ENCODE data around the gene CEP85L. TPM values are rescaled to one million over a fixed set of nuclear protein-coding genes. Genes with fewer than 3 reads are reported as not detected.

CEP85L gene
- total RNA-seq, 1 experiment from 2014 or later: 4.9 TPM

DNA sequence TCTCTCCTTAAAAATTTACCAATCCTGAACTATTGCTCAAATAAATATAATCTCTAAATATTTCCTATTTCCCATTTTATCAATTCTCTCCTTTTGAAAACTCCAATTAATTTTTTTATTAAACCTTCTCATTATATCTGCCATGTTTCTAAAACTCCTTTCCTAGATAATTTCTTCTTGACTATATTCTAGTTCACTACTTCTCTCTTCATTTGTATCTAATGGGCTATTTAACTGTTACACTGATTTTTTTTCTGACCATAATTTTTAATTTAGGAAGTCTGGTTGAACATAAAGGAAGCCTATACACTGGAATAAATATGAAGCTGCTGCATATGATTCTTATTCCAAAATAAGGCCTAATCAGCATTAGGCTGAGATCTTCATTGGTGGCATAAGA is 199.6 kb downstream of the CEP85L start:
- Histone ChIP-seq H3K27ac (ENCODE audit: low read depth, low read length) (no peak overlapping the region), H3K36me3 (ENCODE audit: control insufficient read depth in 1 of 2, insufficient read depth in 2 of 2, low read length in 2 of 2) (no peaks in the 10 kb centered on the region), H3K79me2 (ENCODE audit: insufficient read depth, low read length) (no peaks in the 10 kb centered on the region), H4K20me1 (ENCODE audit: insufficient read depth) (no peaks in the 10 kb centered on the region), H3K4me3 (replicated peaks in 1 of 2; ENCODE audit: low read depth in 1 of 2, low read length in 2 of 2) (no peak overlapping the region), H3K27me3 (ENCODE audit: insufficient read depth, low read length) (no peaks in the 10 kb centered on the region), H3K4me1 (ENCODE audit: control insufficient read depth in 1 of 2, insufficient read depth in 2 of 2, low read length in 2 of 2) (no peaks in the 10 kb centered on the region), H2AFZ (ENCODE audit: low read depth, low read length, poor library complexity, severe bottlenecking) (no peak overlapping the region), H3K9ac (ENCODE audit: low read length) (no peak overlapping the region), H3K9me3 (ENCODE audit: control insufficient read depth in 1 of 2, insufficient read depth in 1 of 2, low read depth in 1 of 2, low read length in 2 of 2) (no peaks in the 10 kb centered on the region; a peak in 1 of 4 replicates), H3K4me2 (ENCODE audit: low read length) (no peak overlapping the region), H3K9me2 (ENCODE audit: insufficient read depth) (no peaks in the 10 kb centered on the region)
- TF ChIP-seq, protein P1, sequence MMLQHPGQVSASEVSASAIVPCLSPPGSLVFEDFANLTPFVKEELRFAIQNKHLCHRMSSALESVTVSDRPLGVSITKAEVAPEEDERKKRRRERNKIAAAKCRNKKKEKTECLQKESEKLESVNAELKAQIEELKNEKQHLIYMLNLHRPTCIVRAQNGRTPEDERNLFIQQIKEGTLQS (IDR thresholded peaks at IDR 0.05): no peak
- TF ChIP-seq CEBPB (IDR thresholded peaks at IDR 0.05; ENCODE audit: low read depth) (no peak), CBX3 (IDR thresholded peaks at IDR 0.05; ENCODE audit: low read depth) (no peak), RAD21 (IDR thresholded peaks at IDR 0.05; ENCODE audit: low read depth) (no peak), SRF (IDR thresholded peaks at IDR 0.05; ENCODE audit: low read depth) (no peak), EGR1 (IDR thresholded peaks at IDR 0.05; ENCODE audit: low read depth) (no peak), SP1 (IDR thresholded peaks at IDR 0.05; ENCODE audit: low read depth) (no peak), POLR2AphosphoS5 (IDR thresholded peaks at IDR 0.05; ENCODE audit: low read depth, low read length) (no peak)
- TF ChIP-seq, protein P2, sequence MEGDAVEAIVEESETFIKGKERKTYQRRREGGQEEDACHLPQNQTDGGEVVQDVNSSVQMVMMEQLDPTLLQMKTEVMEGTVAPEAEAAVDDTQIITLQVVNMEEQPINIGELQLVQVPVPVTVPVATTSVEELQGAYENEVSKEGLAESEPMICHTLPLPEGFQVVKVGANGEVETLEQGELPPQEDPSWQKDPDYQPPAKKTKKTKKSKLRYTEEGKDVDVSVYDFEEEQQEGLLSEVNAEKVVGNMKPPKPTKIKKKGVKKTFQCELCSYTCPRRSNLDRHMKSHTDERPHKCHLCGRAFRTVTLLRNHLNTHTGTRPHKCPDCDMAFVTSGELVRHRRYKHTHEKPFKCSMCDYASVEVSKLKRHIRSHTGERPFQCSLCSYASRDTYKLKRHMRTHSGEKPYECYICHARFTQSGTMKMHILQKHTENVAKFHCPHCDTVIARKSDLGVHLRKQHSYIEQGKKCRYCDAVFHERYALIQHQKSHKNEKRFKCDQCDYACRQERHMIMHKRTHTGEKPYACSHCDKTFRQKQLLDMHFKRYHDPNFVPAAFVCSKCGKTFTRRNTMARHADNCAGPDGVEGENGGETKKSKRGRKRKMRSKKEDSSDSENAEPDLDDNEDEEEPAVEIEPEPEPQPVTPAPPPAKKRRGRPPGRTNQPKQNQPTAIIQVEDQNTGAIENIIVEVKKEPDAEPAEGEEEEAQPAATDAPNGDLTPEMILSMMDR (IDR thresholded peaks at IDR 0.05 in 2 of 3, conservative IDR thresholded peaks at IDR 0.05 in 1 of 3; ENCODE audit: borderline replicate concordance in 1 of 3, insufficient read depth in 1 of 3, low read depth in 2 of 3, low read length in 2 of 3): no peak
- DNase-seq (ENCODE audit: low read depth, low spot score) (no peak), ATAC-seq (no peak)
- POLR2A ChIA-PET: no interaction called here
- intact Hi-C loops (cut with micrococcal nuclease): no loop called here
- RAD21 ChIA-PET (ENCODE audit: low non-redundant PET in 1 of 2, low total read pairs in 2 of 2, uncharacterized antibody in 2 of 2, unreplicated experiment in 2 of 2): no interaction called here
- CTCF ChIA-PET: no interaction called here
- no TSS peak for BruUV-seq (replicated peaks)

DNA sequence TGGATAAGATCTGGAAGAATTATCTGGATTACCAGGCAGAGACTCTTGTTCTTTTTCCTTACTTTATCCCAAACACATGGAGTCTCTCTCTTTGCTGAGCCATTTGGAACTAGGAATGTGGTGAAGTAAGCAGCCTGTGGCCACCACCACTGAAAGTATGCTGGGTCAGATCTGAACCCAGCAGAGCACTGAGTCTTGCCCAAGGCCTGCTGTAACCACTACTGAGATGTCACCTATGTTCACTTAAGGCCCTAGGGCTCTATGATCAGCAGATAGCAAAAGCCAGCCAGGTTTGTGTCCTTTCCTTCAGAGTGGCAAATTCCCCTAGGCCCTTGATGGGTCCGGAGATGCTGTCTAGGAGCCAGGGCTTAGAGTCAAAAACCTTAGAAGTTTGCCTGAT is 206.6 kb downstream of the CEP85L start:
- Histone ChIP-seq H3K4me3 (replicated peaks in 1 of 2; ENCODE audit: low read depth in 1 of 2, low read length in 2 of 2) (no peak overlapping the region), H3K9ac (ENCODE audit: low read length) (no peak overlapping the region), H4K20me1 (ENCODE audit: insufficient read depth) (no peaks in the 10 kb centered on the region), H3K27ac (ENCODE audit: low read depth, low read length) (no peak overlapping the region), H3K27me3 (ENCODE audit: insufficient read depth, low read length) (no peaks in the 10 kb centered on the region), H3K4me2 (ENCODE audit: low read length) (no peak overlapping the region), H2AFZ (ENCODE audit: low read depth, low read length, poor library complexity, severe bottlenecking) (no peak overlapping the region), H3K9me3 (ENCODE audit: control insufficient read depth in 1 of 2, insufficient read depth in 1 of 2, low read depth in 1 of 2, low read length in 2 of 2) (no peaks in the 10 kb centered on the region; a peak in 1 of 4 replicates), H3K36me3 (ENCODE audit: control insufficient read depth in 1 of 2, insufficient read depth in 2 of 2, low read length in 2 of 2) (no peaks in the 10 kb centered on the region), H3K9me2 (ENCODE audit: insufficient read depth) (no peaks in the 10 kb centered on the region), H3K79me2 (ENCODE audit: insufficient read depth, low read length) (no peaks in the 10 kb centered on the region), H3K4me1 (ENCODE audit: control insufficient read depth in 1 of 2, insufficient read depth in 2 of 2, low read length in 2 of 2) (no peaks in the 10 kb centered on the region)
- CTCF ChIA-PET: no interaction called here
- ATAC-seq: no peak
- intact Hi-C loops (cut with micrococcal nuclease): no loop called here
- DNase-seq (ENCODE audit: low read depth, low spot score): no peak
- RAD21 ChIA-PET (ENCODE audit: low non-redundant PET in 1 of 2, low total read pairs in 2 of 2, uncharacterized antibody in 2 of 2, unreplicated experiment in 2 of 2): no interaction called here
- POLR2A ChIA-PET: no interaction called here
- no TSS peak for BruUV-seq (replicated peaks)
- TF ChIP-seq CEBPB (IDR thresholded peaks at IDR 0.05; ENCODE audit: low read depth) (no peak), POLR2AphosphoS5 (IDR thresholded peaks at IDR 0.05; ENCODE audit: low read depth, low read length) (no peak), YY1 (IDR thresholded peaks at IDR 0.05; ENCODE audit: extremely low read depth, insufficient replicate concordance, low read depth, low read length) (no peak), EZH2 (IDR thresholded peaks at IDR 0.05) (no peak), ELF1 (IDR thresholded peaks at IDR 0.05; ENCODE audit: borderline replicate concordance, low read depth) (no peak), ZFX (IDR thresholded peaks at IDR 0.05) (no peak), ZNF274 (IDR thresholded peaks at IDR 0.05; ENCODE audit: low read depth, low read length) (no peak), SRF (IDR thresholded peaks at IDR 0.05; ENCODE audit: low read depth) (no peak)
- TF ChIP-seq, protein P1 (IDR thresholded peaks at IDR 0.05): no peak
- TF ChIP-seq, protein P3, sequence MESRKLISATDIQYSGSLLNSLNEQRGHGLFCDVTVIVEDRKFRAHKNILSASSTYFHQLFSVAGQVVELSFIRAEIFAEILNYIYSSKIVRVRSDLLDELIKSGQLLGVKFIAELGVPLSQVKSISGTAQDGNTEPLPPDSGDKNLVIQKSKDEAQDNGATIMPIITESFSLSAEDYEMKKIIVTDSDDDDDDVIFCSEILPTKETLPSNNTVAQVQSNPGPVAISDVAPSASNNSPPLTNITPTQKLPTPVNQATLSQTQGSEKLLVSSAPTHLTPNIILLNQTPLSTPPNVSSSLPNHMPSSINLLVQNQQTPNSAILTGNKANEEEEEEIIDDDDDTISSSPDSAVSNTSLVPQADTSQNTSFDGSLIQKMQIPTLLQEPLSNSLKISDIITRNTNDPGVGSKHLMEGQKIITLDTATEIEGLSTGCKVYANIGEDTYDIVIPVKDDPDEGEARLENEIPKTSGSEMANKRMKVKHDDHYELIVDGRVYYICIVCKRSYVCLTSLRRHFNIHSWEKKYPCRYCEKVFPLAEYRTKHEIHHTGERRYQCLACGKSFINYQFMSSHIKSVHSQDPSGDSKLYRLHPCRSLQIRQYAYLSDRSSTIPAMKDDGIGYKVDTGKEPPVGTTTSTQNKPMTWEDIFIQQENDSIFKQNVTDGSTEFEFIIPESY (IDR thresholded peaks at IDR 0.05; ENCODE audit: extremely low read depth, insufficient replicate concordance, low read length): no peak

Data from HCT116 (cell line).